Esophagus squamous epithelium (tissue), 5 donors: Measurements from ENCODE around the gene JAZF1. TPM values are rescaled to one million over a fixed set of nuclear protein-coding genes. Genes with fewer than 3 reads are reported as not detected.

ENCODE experiments used
- DNase-seq: peaks from one replicate; lab custom pipeline; 2025; lab: John Stamatoyannopoulos, UW
- H3K27ac ChIP-seq, 4 donors: fragments of 200-600 bp; sonication (generic); one replicate each; pipeline ENCODE4 v1.5.1; 2016 to 2019; ENCODE audit warnings: mild to moderate bottlenecking in 1 of 4
- H3K27me3 ChIP-seq, 4 donors: fragments of 200-600 bp; sonication (generic); 1 replicate in 3 of 4; 2 replicates in 1 of 4; pipeline versions ENCODE4 v1.5.1 to v1.6.0; 2017 to 2021; ENCODE audit warnings: antibody characterized with exemption in 1 of 4
- H3K36me3 ChIP-seq, 3 donors: fragments of 200-600 bp; sonication (generic); one replicate each; pipeline ENCODE4 v1.5.1; 2016 to 2019
- H3K4me1 ChIP-seq, 3 donors: fragments of 200-600 bp; sonication (generic); one replicate each; pipeline ENCODE4 v1.5.1; 2017 to 2019
- H3K4me3 ChIP-seq, 4 donors: fragments of 200-600 bp; sonication (generic); 1 replicate in 3 of 4; 2 replicates in 1 of 4; pipeline ENCODE4 v1.5.1; 2016 to 2019; ENCODE audit warnings: mild to moderate bottlenecking in 2 of 4, moderate library complexity in 1 of 4
- H3K9me3 ChIP-seq, 3 donors: fragments of 200-600 bp; sonication (generic); one replicate each; pipeline ENCODE4 v1.5.1; 2016 to 2019
- POLR2A ChIP-seq, 4 donors: fragments of 450-650 bp; IDR thresholded peaks; one replicate each; pipeline ENCODE4 v1.6.1; 2017; ENCODE audit warnings: antibody characterized with exemption in 4 of 4, mild to moderate bottlenecking in 4 of 4, moderate library complexity in 3 of 4
- WGBS, 2 donors: methylation state at CpG; one replicate each; pipeline ENCODE4 v1.1.5; 2018; 5-methylcytosine and 5-hydroxymethylcytosine counted together
- intact Hi-C: fragments of 100-400 bp; cut with DNase I; formaldehyde crosslinking; loops from one replicate; pipeline ENCODE4 v1.15.0; 2022
- total RNA-seq, 4 donors: library from RNA; depleted of rRNA; stranded (reverse); fragments of >200 nt; gene quantifications; one replicate each; pipeline ENCODE4 v1.1.0, GENCODE V29; 2016
- TF ChIP-seq, protein P1 (sequence below), 6 experiments: fragments of 450-650 bp in 4 of 6; fragments of 200-600 bp in 2 of 6; sonication (generic) in 2 of 6; IDR thresholded peaks; one replicate each; pipeline ENCODE4 v1.5.1; 2016 to 2019; ENCODE audit warnings: antibody characterized with exemption in 6 of 6, mild to moderate bottlenecking in 4 of 6, moderate library complexity in 4 of 6
- donor health status: DM: yes; HTN: yes; CAD: no.

Gene JAZF1
- total RNA-seq, 4 donors from 2014 or later, result 1.3 to 8.6 (median 2.0) TPM

- peaks cover 0 to 12% (median 5%) of the 10 kb centered on the region in 3 donors for H3K4me1 ChIP-seq
- no peaks in the 10 kb centered on the region for H3K27me3 ChIP-seq
- WGBS, 2 donors, result no CpG with 5 or more reads among the region's 1 CpG
- intact Hi-C loops, result no loop called here
- TF ChIP-seq, protein P1, sequence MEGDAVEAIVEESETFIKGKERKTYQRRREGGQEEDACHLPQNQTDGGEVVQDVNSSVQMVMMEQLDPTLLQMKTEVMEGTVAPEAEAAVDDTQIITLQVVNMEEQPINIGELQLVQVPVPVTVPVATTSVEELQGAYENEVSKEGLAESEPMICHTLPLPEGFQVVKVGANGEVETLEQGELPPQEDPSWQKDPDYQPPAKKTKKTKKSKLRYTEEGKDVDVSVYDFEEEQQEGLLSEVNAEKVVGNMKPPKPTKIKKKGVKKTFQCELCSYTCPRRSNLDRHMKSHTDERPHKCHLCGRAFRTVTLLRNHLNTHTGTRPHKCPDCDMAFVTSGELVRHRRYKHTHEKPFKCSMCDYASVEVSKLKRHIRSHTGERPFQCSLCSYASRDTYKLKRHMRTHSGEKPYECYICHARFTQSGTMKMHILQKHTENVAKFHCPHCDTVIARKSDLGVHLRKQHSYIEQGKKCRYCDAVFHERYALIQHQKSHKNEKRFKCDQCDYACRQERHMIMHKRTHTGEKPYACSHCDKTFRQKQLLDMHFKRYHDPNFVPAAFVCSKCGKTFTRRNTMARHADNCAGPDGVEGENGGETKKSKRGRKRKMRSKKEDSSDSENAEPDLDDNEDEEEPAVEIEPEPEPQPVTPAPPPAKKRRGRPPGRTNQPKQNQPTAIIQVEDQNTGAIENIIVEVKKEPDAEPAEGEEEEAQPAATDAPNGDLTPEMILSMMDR (IDR thresholded peaks at IDR 0.05), result no peak
- no peak for TF ChIP-seq POLR2A (IDR thresholded peaks at IDR 0.05)
- no peaks in the 10 kb centered on the region for H3K36me3 ChIP-seq
- H3K27ac ChIP-seq, result no peak overlapping the region
- no peak overlapping the region for H3K4me3 ChIP-seq
- no peak for DNase-seq
- no peaks in the 10 kb centered on the region for H3K9me3 ChIP-seq
Measured at GRCh38 chr7:28005847-28006231, 174.8 kb downstream of the JAZF1 start.

GRCh38 chr7:28005075-28005846, 175.3 kb downstream of the JAZF1 start:
- TF ChIP-seq, protein P1 (IDR thresholded peaks at IDR 0.05), result no peak
- no peak for TF ChIP-seq POLR2A (IDR thresholded peaks at IDR 0.05)
- WGBS, 2 donors, result 66 to 79% methylated on average over 7 of the region's 7 CpGs
- H3K27ac ChIP-seq, result no peak overlapping the region

GRCh38 chr7:28003408-28003807, 177.2 kb downstream of the JAZF1 start:
- Histone ChIP-seq H3K36me3 (no peaks in the 10 kb centered on the region), H3K4me3 (no peak overlapping the region), H3K4me1 (peaks cover 0 to 12% (median 5%) of the 10 kb centered on the region in 3 donors), H3K9me3 (no peaks in the 10 kb centered on the region), H3K27me3 (no peaks in the 10 kb centered on the region), H3K27ac (no peak overlapping the region)
- DNase-seq, result no peak
- TF ChIP-seq, protein P1 (IDR thresholded peaks at IDR 0.05), result no peak
- TF ChIP-seq POLR2A (IDR thresholded peaks at IDR 0.05), result no peak
- intact Hi-C loops, result no loop called here
- 96 to 100% methylated on average over 2 of the region's 2 CpGs for WGBS, 2 donors

More at GRCh38 chr7:28005075-28005846, 175.3 kb downstream of the JAZF1 start:
- peaks cover 0 to 12% (median 5%) of the 10 kb centered on the region in 3 donors for H3K4me1 ChIP-seq
- H3K27me3 ChIP-seq, result no peaks in the 10 kb centered on the region
- H3K9me3 ChIP-seq, result no peaks in the 10 kb centered on the region
- intact Hi-C loops, result no loop called here
- DNase-seq, result no peak
- H3K4me3 ChIP-seq, result no peak overlapping the region
- H3K36me3 ChIP-seq, result no peaks in the 10 kb centered on the region

DNA sequence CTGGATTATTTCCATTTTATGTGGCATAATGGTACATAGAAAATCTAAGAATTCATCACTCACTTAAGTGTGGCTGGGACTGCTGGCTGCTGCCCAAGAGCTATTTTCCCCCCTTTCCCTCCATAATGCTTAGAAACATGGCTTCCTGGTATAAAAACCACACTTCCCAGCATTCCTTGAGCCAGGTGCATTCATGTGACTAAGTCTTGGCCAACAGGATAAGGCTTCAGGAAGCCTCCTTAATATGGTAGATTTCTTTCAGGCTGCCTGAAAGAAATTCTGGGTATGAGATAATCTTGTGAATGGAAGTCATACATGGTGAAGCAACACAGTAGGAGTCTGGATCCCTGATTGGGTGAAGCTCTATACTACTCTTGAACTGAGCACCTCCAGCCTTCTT, 178.0 kb downstream of the JAZF1 start:
- intact Hi-C loops, result no loop called here
- TF ChIP-seq, protein P1 (IDR thresholded peaks at IDR 0.05), result no peak
- TF ChIP-seq POLR2A (IDR thresholded peaks at IDR 0.05), result no peak
- no peak for DNase-seq
- Histone ChIP-seq H3K27ac (no peak overlapping the region), H3K27me3 (no peaks in the 10 kb centered on the region), H3K4me1 (peaks cover 0 to 12% (median 5%) of the 10 kb centered on the region in 3 donors), H3K9me3 (no peaks in the 10 kb centered on the region), H3K36me3 (no peaks in the 10 kb centered on the region), H3K4me3 (no peak overlapping the region)

DNA sequence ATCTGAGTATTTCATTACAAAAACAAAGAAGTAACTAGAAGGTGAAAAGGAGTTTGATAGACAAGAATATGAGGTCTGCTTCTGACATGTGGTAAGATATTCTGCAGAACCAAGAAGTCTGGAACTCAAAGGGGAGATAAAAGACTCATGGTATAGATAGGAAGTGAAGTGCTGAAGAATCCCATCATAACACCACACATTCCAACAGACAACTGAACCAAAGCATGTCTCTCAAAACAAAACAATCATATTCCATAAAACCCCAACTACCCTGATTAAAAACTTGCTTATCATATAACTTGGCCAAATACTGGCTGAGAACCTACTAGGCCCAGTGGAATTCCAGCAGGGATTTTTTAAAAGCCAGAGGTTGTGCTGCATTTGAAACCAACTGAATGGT, 178.7 kb downstream of the JAZF1 start:
- intact Hi-C loops, result no loop called here
- no peak overlapping the region for H3K4me3 ChIP-seq
- H3K9me3 ChIP-seq, result no peaks in the 10 kb centered on the region
- H3K27ac ChIP-seq, result no peak overlapping the region
- TF ChIP-seq, protein P1 (IDR thresholded peaks at IDR 0.05), result no peak
- no peak for TF ChIP-seq POLR2A (IDR thresholded peaks at IDR 0.05)
- H3K27me3 ChIP-seq, result no peaks in the 10 kb centered on the region
- peaks cover 0 to 12% (median 5%) of the 10 kb centered on the region in 3 donors for H3K4me1 ChIP-seq
- DNase-seq, result no peak
- no peaks in the 10 kb centered on the region for H3K36me3 ChIP-seq
